Germinal center (tissue), 1 donor: ENCODE measurements around the gene LAYN.

Experiments used
- DNase-seq: peaks from one replicate; pipeline ENCODE4 v3.0.0; 2012; ENCODE audit warnings: mixed read lengths, low spot score

The LAYN gene

GRCh38 chr11:111598148-111598547 lies 57.6 kb downstream of the LAYN start:
- DNase-seq, result no peak

- DNase-seq, result no peak
Observed at GRCh38 chr11:111598559-111598958, 58.0 kb downstream of the LAYN start.

GRCh38 chr11:111601636-111601978 lies 61.1 kb downstream of the LAYN start:
- DNase-seq, result no peak

- DNase-seq, result peak; percentile 92
Observed at GRCh38 chr11:111601979-111602864, 61.7 kb downstream of the LAYN start, which contains the start of gene SIK2. Gene SIK2, plus strand, starts transcription at chr11:111602449. Its CDS starts 115 bp downstream, at chr11:111602564.

- DNase-seq, result peak; percentile 38
Observed at GRCh38 chr11:111602865-111603610, 62.5 kb downstream of the LAYN start.

- DNase-seq, result no peak
Observed at GRCh38 chr11:111603611-111604130, 63.2 kb downstream of the LAYN start.

- peak; percentile 32 for DNase-seq
Observed at GRCh38 chr11:111604392-111605009, 64.0 kb downstream of the LAYN start.

- no peak for DNase-seq
Observed at GRCh38 chr11:111605681-111606080, 65.2 kb downstream of the LAYN start.

- no peak for DNase-seq
Observed at GRCh38 chr11:111606986-111607385, 66.5 kb downstream of the LAYN start.

GRCh38 chr11:111607751-111608150 lies 67.2 kb downstream of the LAYN start:
- no peak for DNase-seq
